Measurements from ENCODE around the gene PTAR1.
A peak's percentile ranks its signal among the peaks of the same experiment; 100 is the strongest.

Gene PTAR1

DNA sequence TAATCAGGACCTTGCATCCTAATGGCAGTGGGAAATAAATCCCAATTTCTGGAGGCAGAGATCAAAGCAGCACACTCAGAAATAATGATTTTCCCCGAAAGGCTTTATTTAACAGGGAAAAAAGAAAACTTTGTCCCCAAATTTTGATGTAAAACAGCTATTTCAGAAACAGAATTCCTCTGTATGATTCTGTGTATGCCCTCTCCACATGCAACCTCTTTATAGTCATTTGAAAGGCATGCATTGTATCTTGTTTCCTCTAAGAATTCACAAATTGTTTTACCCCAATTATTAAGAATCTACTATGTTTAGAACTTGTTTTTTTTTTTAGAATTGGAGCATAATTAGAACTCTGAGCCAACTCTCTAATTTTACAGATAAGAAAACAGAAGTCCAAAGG is 2.7 kb upstream of the PTAR1 start:
- Histone ChIP-seq H3K4me3 (ENCODE audit: severe bottlenecking) (no peak overlapping the region), H3K27ac (ENCODE audit: poor library complexity, severe bottlenecking) (no peak overlapping the region), H3K9me3 (ENCODE audit: severe bottlenecking) (no peaks in the 10 kb centered on the region), H3K27me3 (ENCODE audit: insufficient read depth, poor library complexity, severe bottlenecking) (no peaks in the 10 kb centered on the region), H3K36me3 (ENCODE audit: low read depth) (peaks cover 9% of the 10 kb centered on the region), H3K4me1 (ENCODE audit: insufficient read depth, poor library complexity, severe bottlenecking) (peaks cover 8% of the 10 kb centered on the region)
- TF ChIP-seq, protein P1, sequence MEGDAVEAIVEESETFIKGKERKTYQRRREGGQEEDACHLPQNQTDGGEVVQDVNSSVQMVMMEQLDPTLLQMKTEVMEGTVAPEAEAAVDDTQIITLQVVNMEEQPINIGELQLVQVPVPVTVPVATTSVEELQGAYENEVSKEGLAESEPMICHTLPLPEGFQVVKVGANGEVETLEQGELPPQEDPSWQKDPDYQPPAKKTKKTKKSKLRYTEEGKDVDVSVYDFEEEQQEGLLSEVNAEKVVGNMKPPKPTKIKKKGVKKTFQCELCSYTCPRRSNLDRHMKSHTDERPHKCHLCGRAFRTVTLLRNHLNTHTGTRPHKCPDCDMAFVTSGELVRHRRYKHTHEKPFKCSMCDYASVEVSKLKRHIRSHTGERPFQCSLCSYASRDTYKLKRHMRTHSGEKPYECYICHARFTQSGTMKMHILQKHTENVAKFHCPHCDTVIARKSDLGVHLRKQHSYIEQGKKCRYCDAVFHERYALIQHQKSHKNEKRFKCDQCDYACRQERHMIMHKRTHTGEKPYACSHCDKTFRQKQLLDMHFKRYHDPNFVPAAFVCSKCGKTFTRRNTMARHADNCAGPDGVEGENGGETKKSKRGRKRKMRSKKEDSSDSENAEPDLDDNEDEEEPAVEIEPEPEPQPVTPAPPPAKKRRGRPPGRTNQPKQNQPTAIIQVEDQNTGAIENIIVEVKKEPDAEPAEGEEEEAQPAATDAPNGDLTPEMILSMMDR (IDR thresholded peaks at IDR 0.05; ENCODE audit: poor library complexity, severe bottlenecking): no peak
- no peak for DNase-seq (ENCODE audit: low spot score)
- no peak for ATAC-seq (ENCODE audit: low read depth)

DNA sequence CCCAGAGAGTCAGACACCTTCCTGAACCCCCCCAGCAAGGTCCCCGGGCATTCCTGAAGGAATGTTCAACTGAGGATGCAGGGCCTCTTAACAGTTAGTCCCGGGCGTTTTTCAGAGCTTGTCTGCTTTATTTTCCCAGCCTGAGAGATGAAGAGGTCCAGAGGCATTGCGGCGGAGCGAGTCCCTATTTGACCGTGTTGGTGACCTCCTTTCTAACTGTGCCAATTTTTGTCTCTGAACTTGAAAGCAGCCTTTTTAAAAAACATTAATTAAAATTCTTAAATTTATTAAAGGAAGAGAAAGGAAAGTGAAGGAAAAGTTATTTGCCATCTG is 433 bp upstream of the PTAR1 start:
- no peak for DNase-seq (ENCODE audit: low spot score)
- H3K27ac ChIP-seq (ENCODE audit: poor library complexity, severe bottlenecking): peak overlapping the region; percentile 74
- H3K4me1 ChIP-seq (ENCODE audit: insufficient read depth, poor library complexity, severe bottlenecking): peaks cover 8% of the 10 kb centered on the region
- H3K27me3 ChIP-seq (ENCODE audit: insufficient read depth, poor library complexity, severe bottlenecking): no peaks in the 10 kb centered on the region
- TF ChIP-seq, protein P1 (IDR thresholded peaks at IDR 0.05; ENCODE audit: poor library complexity, severe bottlenecking): no peak
- no peaks in the 10 kb centered on the region for H3K9me3 ChIP-seq (ENCODE audit: severe bottlenecking)
- H3K36me3 ChIP-seq (ENCODE audit: low read depth): peaks cover 20% of the 10 kb centered on the region
- peak; percentile 13; the same call in 2 of the 3 replicates for ATAC-seq (ENCODE audit: low read depth)
- H3K4me3 ChIP-seq (ENCODE audit: severe bottlenecking): peak overlapping the region; percentile 84

DNA sequence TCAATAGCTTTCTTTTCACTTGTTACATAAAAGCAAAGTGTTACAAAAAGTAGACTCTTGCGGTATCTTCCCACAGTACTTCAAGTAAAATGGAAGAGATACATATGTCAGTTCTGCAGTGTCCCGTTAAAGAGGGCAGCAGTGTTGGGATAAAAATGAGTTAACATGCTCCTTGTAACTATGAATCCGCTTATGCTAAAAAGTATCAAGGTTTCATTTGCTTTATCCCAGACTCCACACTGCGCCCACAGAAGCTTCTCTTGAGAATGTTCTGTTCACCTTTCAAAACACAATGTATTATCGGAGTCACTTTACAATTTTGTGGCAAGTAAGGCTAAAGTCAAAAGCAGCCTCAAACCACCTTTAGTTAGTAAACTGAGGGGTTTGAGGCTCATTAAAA is 790 bp downstream of the PTAR1 start:
- no peak for DNase-seq (ENCODE audit: low spot score)
- H3K36me3 ChIP-seq (ENCODE audit: low read depth): peaks cover 25% of the 10 kb centered on the region
- peaks cover 8% of the 10 kb centered on the region for H3K4me1 ChIP-seq (ENCODE audit: insufficient read depth, poor library complexity, severe bottlenecking)
- H3K9me3 ChIP-seq (ENCODE audit: severe bottlenecking): no peaks in the 10 kb centered on the region
- H3K27ac ChIP-seq (ENCODE audit: poor library complexity, severe bottlenecking): peak overlapping the region; percentile 74
- peak; percentile 17; the same call in 2 of the 3 replicates for ATAC-seq (ENCODE audit: low read depth)
- peak overlapping the region; percentile 84 for H3K4me3 ChIP-seq (ENCODE audit: severe bottlenecking)
- TF ChIP-seq, protein P1 (IDR thresholded peaks at IDR 0.05; ENCODE audit: poor library complexity, severe bottlenecking): no peak
- H3K27me3 ChIP-seq (ENCODE audit: insufficient read depth, poor library complexity, severe bottlenecking): no peaks in the 10 kb centered on the region

DNA sequence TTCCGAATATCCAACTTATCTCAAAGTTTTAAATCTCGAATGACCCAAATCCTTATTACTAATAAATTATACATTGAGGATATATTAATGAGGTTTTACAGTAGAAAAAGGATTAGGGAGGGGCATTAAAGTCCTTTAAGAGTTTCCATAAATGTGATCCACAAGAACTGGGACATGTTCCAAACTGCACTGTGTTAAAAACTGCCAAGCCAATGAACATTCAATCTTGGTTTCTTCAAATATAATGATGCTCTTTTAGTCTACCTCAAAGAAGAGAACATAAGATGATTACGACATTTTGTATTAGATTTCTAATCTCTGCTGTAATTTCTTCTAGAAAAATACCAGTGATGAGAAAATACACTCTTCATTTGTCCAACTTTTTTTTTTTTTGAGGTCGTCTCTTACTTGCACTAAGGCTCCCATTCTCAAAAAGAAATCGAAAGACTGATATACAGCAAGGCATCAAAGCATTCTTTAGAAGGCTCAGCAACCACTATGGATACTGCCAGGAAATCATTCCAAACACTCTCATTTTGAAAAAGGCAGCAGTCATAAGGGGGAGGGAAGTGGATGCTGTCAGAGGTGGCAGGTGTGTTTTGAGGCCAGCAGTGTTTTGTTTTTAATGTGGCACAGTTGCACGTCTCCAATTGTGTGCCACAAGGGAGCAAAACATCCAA is 1.7 kb downstream of the PTAR1 start:
- TF ChIP-seq, protein P1 (IDR thresholded peaks at IDR 0.05; ENCODE audit: poor library complexity, severe bottlenecking): no peak
- H3K27me3 ChIP-seq (ENCODE audit: insufficient read depth, poor library complexity, severe bottlenecking): no peaks in the 10 kb centered on the region
- peak overlapping the region; percentile 84 for H3K4me3 ChIP-seq (ENCODE audit: severe bottlenecking)
- H3K36me3 ChIP-seq (ENCODE audit: low read depth): peaks cover 27% of the 10 kb centered on the region
- H3K4me1 ChIP-seq (ENCODE audit: insufficient read depth, poor library complexity, severe bottlenecking): peaks cover 8% of the 10 kb centered on the region
- ATAC-seq (ENCODE audit: low read depth) (no peak), DNase-seq (ENCODE audit: low spot score) (no peak)
- H3K27ac ChIP-seq (ENCODE audit: poor library complexity, severe bottlenecking): no peak overlapping the region
- H3K9me3 ChIP-seq (ENCODE audit: severe bottlenecking): no peaks in the 10 kb centered on the region

DNA sequence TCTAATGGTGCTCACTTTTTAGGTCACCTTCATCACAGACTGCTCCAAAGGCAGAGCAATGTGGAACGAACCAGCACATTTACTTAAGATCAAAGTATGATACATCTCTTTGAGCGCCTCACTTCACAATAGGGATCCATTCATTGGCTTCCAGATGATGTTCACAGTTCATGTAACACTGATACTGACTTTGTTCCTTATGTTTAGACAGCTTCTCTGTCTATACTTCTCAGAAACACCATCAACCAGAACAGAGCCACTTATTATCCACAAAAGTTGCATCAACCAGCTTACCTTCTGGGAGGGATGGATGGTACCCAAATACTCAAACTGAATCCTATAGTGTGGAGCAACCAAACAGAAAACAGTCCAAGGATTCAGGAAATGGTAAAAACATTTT is 4.6 kb downstream of the PTAR1 start:
- no peaks in the 10 kb centered on the region for H3K27me3 ChIP-seq (ENCODE audit: insufficient read depth, poor library complexity, severe bottlenecking)
- no peak overlapping the region for H3K4me3 ChIP-seq (ENCODE audit: severe bottlenecking)
- TF ChIP-seq, protein P1 (IDR thresholded peaks at IDR 0.05; ENCODE audit: poor library complexity, severe bottlenecking): no peak
- H3K4me1 ChIP-seq (ENCODE audit: insufficient read depth, poor library complexity, severe bottlenecking): peaks cover 8% of the 10 kb centered on the region
- ATAC-seq (ENCODE audit: low read depth): no peak
- DNase-seq (ENCODE audit: low spot score): no peak
- H3K9me3 ChIP-seq (ENCODE audit: severe bottlenecking): no peaks in the 10 kb centered on the region
- peaks cover 39% of the 10 kb centered on the region for H3K36me3 ChIP-seq (ENCODE audit: low read depth)
- no peak overlapping the region for H3K27ac ChIP-seq (ENCODE audit: poor library complexity, severe bottlenecking)
